HG03097 (cell line): ENCODE results near the gene FAM3C.
A peak's percentile ranks its signal among the peaks of the same experiment; 100 is the strongest.

Experiments
- ATAC-seq: cut with Tn5 transposase; IDR thresholded peaks from one replicate; pipeline ENCODE4 v1.9.1; 2021; ENCODE audit not compliant: unreplicated experiment, low FRiP score

FAM3C gene

DNA sequence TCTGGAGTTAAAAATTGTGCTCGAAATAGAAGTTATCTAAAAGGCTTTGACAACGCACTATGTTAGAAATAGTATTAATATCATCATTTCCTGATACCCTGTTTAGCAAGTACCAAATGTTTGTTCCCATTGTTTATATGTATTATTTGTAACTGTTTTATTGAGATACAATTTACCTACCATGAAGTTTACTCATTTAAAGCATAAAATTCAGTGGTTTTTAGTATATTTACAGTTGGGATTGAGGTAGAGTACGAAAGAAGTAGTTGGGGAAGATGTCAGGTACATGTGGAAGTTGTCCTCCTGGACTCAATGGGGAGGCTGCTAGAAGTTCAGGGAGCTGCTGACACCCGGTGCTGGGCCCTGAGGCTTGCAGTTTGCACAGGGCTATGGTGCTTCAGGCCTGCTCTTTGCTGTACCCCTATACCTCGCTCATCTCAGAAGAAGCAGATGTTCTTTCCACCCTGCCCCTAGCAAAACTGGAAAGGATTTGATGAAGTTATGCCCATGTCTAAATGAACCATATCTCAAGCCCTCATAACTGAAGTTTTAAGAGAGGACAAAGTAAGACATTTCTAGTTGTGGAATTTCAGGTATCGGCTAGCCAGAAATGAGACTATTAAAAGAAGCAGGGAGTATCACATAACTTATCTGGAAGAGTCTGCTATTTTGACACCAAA lies 92.5 kb downstream of the FAM3C start:
- ATAC-seq = no peak

- ATAC-seq = peak; percentile 92
These were observed 93.8 kb downstream of the FAM3C start for GRCh38 chr7:121302214-121302745.

DNA sequence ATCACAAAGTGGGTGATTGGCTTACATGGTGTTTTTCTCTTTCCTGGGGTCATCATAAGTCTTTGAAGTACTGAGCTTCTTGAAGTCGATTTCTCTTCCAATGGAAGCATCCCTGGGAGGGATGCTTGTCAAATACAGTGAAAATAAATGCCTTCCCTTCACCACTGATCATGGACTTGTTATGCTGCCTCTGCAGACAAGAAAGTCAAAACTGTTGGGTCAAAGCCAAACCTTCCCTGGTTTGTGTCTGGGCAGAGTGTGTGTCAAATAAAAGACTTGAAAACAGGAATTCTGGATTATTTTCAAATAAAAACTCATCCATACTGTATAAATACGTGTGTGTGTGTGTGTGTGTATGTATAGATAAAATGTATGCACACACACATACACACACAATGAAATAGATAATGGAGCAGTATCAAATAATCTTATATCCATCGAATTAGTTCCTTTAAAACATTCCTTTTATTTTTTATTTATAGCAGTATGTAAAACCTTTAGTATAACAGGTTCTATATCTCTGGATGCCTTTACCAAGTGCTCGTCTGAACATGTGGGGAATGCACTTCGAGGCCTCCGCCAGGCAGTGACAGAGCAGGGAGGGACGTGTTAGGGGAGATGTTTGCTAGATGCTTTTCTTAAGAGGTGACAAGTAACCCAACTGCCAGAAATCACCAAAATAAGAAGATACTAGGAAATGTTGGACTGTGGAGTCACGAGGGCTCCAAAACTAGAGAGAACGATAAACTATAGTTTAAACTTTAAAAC lies 94.5 kb downstream of the FAM3C start:
- ATAC-seq = no peak

- ATAC-seq = no peak
These were observed 95.3 kb downstream of the FAM3C start for GRCh38 chr7:121300685-121301420.
